Measurements from ENCODE around the gene CTDP1.

CTDP1 gene, protein sequence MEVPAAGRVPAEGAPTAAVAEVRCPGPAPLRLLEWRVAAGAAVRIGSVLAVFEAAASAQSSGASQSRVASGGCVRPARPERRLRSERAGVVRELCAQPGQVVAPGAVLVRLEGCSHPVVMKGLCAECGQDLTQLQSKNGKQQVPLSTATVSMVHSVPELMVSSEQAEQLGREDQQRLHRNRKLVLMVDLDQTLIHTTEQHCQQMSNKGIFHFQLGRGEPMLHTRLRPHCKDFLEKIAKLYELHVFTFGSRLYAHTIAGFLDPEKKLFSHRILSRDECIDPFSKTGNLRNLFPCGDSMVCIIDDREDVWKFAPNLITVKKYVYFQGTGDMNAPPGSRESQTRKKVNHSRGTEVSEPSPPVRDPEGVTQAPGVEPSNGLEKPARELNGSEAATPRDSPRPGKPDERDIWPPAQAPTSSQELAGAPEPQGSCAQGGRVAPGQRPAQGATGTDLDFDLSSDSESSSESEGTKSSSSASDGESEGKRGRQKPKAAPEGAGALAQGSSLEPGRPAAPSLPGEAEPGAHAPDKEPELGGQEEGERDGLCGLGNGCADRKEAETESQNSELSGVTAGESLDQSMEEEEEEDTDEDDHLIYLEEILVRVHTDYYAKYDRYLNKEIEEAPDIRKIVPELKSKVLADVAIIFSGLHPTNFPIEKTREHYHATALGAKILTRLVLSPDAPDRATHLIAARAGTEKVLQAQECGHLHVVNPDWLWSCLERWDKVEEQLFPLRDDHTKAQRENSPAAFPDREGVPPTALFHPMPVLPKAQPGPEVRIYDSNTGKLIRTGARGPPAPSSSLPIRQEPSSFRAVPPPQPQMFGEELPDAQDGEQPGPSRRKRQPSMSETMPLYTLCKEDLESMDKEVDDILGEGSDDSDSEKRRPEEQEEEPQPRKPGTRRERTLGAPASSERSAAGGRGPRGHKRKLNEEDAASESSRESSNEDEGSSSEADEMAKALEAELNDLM

DNA sequence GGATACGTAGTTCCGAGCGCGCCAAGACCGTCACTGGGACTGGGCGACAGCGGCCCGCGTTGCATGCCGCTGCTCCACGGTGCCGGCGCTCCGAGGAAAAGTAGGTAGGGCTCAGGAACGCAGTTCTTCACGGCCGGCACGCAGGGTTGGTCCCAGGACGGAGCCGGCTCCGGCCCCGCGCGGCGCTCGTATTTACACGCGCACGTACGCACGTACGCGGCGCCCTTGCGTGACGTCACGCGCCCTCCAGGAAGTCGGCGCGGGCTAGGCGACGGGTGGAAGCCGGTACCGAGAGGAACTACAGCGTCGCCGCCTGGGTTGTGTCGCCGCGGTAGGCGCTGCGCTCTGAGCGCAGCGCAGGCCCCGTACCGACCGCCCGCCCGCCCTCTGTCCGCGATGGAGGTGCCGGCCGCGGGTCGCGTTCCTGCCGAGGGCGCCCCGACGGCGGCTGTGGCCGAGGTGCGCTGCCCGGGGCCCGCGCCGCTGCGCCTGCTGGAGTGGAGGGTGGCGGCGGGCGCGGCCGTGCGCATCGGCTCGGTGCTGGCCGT is at the start of gene CTDP1:
CTDP1 (plus strand) TSS at position 252 of the 548 bp plus-strand sequence; CDS start at position 397, 145 bp downstream.
- peak; percentile 76 to 84 for DNase-seq (ENCODE audit: low read depth in 2 of 2)

- DNase-seq (ENCODE audit: low read depth in 2 of 2): no peak
These were observed 49.1 kb upstream of the CTDP1 start for GRCh38 chr18:79630281-79631095.

GRCh38 chr18:79631096-79631507 is 48.5 kb upstream of the CTDP1 start:
- no peak for DNase-seq (ENCODE audit: low read depth in 2 of 2)

DNA sequence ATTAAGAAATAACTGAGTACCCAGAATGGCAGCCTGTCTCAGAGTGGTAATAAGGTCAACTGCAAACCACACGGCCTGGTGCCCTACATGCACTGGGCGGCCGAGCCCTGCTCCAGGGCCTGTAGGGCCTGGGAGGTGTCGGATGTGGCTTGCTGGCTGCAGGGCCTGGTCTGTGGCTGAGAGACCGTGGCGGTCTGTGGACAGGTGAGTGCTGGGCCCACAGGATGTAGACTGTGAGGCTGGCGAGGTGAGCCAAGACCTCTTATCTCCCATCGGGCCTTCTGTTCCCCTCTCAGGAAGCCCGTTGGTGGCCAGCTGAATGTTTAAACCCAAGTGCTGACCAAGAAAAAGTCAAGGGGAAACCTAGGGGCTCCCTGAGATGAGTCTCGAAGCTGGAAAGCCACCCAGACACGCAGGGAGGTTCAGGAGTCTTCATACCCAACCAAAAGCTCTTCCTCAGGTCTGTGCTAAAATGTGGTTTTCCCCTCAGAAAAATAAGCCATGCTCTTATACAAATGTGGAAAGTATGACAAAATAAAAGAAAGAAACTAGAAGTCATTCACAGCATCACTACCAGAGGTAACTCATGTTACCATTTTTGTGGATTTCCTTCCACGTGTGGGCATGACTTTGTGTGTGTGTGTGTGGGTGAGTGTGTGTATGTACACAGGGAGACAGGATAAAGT is 47.7 kb upstream of the CTDP1 start:
- no peak for DNase-seq (ENCODE audit: low read depth in 2 of 2)

- DNase-seq (ENCODE audit: low read depth in 2 of 2): no peak
These were observed 46.8 kb upstream of the CTDP1 start for GRCh38 chr18:79632765-79633164.

GRCh38 chr18:79634186-79634585 is 45.4 kb upstream of the CTDP1 start:
- no peak for DNase-seq (ENCODE audit: low read depth in 2 of 2)

GRCh38 chr18:79634593-79635426 is 44.8 kb upstream of the CTDP1 start:
- no peak for DNase-seq (ENCODE audit: low read depth in 2 of 2)

DNA sequence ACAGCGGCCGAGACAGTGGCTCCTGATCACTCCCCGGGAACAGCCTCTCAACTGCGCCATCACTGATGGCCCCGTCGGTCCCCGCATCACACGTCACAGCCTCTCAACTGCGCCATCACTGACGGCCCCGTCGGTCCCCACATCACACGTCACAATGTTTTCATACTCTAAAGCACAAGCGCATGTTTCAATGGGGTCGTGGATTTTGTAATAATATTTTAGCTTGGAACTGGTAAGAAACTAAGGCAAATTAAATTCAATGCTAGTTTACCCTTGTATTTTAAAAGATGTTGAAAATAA is 44.2 kb upstream of the CTDP1 start:
- no peak for DNase-seq (ENCODE audit: low read depth in 2 of 2)

DNA sequence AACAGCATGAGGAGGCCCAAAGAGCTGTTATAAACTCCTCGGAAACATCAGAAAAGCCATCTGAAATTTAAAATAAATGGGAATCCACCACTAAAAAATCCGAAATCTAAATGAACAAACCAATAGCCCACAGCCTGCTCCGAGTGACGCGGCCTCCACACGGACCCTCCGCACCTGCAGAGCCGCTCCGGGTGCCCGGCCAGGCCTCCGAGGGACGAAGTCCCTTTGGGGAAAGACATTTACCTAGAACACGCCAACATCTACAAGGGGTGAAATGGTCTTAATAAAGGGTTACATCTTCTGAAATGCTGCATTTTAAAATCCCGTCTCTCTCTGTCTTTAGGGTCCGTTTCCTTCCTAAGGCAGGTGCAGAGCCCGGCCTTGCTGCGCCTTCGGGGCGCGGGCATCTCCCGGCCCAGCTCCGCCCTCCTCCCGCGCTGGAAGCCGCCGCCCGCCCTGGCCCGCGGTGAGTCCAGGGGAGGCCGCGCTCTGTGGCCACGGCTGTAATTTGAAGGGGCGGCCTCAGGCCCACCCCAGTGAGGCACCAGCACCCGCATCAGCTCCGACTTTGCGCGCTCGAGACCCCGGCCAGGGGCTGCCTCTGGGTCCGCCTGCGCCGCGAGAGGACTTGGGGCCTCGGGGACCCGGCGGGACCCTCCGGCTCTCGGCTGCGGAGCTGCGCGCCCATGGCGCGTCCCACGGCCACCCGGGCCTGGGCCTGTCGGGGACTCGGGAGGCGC is 42.3 kb upstream of the CTDP1 start:
- no peak for DNase-seq (ENCODE audit: low read depth in 2 of 2)

GRCh38 chr18:79637921-79638909 is 41.4 kb upstream of the CTDP1 start:
- no peak for DNase-seq (ENCODE audit: low read depth in 2 of 2)

DNA sequence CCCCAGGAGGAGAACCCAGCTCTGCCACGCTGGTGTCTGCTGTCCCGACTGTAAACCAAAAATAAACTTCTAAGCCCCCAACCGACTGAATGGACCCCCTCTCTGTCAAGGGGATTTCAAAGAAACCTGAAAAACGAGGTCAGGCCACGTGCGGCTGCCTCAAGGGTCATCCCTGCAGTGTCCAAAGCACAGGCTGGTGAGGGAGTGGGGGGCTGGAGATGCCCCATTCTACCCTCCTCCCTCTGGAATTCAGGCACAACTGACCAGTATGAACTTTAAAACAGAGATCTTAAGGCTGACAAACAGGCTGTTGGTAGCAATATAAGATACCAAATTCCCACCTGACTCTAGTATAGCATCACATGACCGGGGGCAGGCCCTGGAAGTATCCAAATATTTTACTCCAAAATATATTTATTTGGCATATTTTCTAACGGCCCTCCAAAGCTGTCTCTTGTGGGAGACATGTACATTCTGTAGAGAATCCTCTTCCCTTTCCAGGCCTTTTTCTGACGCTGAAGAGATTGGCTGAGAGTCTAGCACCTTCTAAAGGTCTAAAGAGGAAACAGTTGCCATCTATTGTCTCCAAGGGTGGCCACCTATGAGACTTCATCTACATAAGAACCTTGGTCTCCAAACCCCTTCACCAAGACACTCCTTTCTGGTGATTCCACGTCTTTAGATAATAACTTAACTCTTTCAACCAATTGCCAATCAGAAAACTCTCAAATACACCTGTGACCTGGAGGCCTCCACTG is 40.4 kb upstream of the CTDP1 start:
- DNase-seq (ENCODE audit: low read depth in 2 of 2): no peak

- no peak for DNase-seq (ENCODE audit: low read depth in 2 of 2)
These were observed 39.4 kb upstream of the CTDP1 start for GRCh38 chr18:79640064-79640672.

- no peak for DNase-seq (ENCODE audit: low read depth in 2 of 2)
These were observed 38.7 kb upstream of the CTDP1 start for GRCh38 chr18:79640875-79641274.

- no peak for DNase-seq (ENCODE audit: low read depth in 2 of 2)
These were observed 37.7 kb upstream of the CTDP1 start for GRCh38 chr18:79641722-79642497.

- no peak for DNase-seq (ENCODE audit: low read depth in 2 of 2)
These were observed 37.0 kb upstream of the CTDP1 start for GRCh38 chr18:79642626-79643025.
